ENCODE measurements around the gene NPY4R2.
"Not testable (repeated sequence)": the region's sequence is repeated elsewhere in the genome, so short reads cannot be mapped to it uniquely, and the experiment has no call there.

Gene NPY4R2

GRCh38 chr10:47918475-47918874, at the start of gene NPY4R2:
Gene NPY4R2 (plus strand): TSS chr10:47918662. CDS start chr10:47921988, 3,326 bp downstream.
- not testable (repeated sequence) for DNase-seq (ENCODE audit: low read depth)

GRCh38 chr10:47870887-47871286, 47.6 kb upstream of the NPY4R2 start:
- not testable (repeated sequence) for DNase-seq (ENCODE audit: low read depth)

GRCh38 chr10:47871485-47872180, 46.8 kb upstream of the NPY4R2 start:
- DNase-seq (ENCODE audit: low read depth) = not testable (repeated sequence)

- not testable (repeated sequence) for DNase-seq (ENCODE audit: low read depth)
Measured at GRCh38 chr10:47872236-47872635, 46.2 kb upstream of the NPY4R2 start.

GRCh38 chr10:47884239-47884638, 34.2 kb upstream of the NPY4R2 start:
- DNase-seq (ENCODE audit: low read depth) = not testable (repeated sequence)

GRCh38 chr10:47884934-47885333, 33.5 kb upstream of the NPY4R2 start:
- DNase-seq (ENCODE audit: low read depth) = not testable (repeated sequence)

GRCh38 chr10:47886356-47886755, 32.1 kb upstream of the NPY4R2 start:
- DNase-seq (ENCODE audit: low read depth) = not testable (repeated sequence)

- DNase-seq (ENCODE audit: low read depth) = not testable (repeated sequence)
Measured at GRCh38 chr10:47886827-47887226, 31.6 kb upstream of the NPY4R2 start.

GRCh38 chr10:47890737-47891136, 27.7 kb upstream of the NPY4R2 start:
- DNase-seq (ENCODE audit: low read depth) = not testable (repeated sequence)

- DNase-seq (ENCODE audit: low read depth) = not testable (repeated sequence)
Measured at GRCh38 chr10:47892494-47893261, 25.8 kb upstream of the NPY4R2 start.

- not testable (repeated sequence) for DNase-seq (ENCODE audit: low read depth)
Measured at GRCh38 chr10:47894571-47894970, 23.9 kb upstream of the NPY4R2 start.

- not testable (repeated sequence) for DNase-seq (ENCODE audit: low read depth)
Measured at GRCh38 chr10:47897813-47898212, 20.6 kb upstream of the NPY4R2 start.

- not testable (repeated sequence) for DNase-seq (ENCODE audit: low read depth)
Measured at GRCh38 chr10:47909333-47909732, 9.1 kb upstream of the NPY4R2 start.

GRCh38 chr10:47910486-47910885, 8.0 kb upstream of the NPY4R2 start:
- DNase-seq (ENCODE audit: low read depth) = not testable (repeated sequence)

GRCh38 chr10:47914052-47914451, 4.4 kb upstream of the NPY4R2 start:
- not testable (repeated sequence) for DNase-seq (ENCODE audit: low read depth)

- DNase-seq (ENCODE audit: low read depth) = not testable (repeated sequence)
Measured at GRCh38 chr10:47915849-47916548, 2.5 kb upstream of the NPY4R2 start.

- not testable (repeated sequence) for DNase-seq (ENCODE audit: low read depth)
Measured at GRCh38 chr10:47920610-47921009, 2.1 kb downstream of the NPY4R2 start.

- not testable (repeated sequence) for DNase-seq (ENCODE audit: low read depth)
Measured at GRCh38 chr10:47922503-47922902, 4.0 kb downstream of the NPY4R2 start.

- DNase-seq (ENCODE audit: low read depth) = not testable (repeated sequence)
Measured at GRCh38 chr10:47924628-47925027, 6.2 kb downstream of the NPY4R2 start.

GRCh38 chr10:47927147-47927916, 8.9 kb downstream of the NPY4R2 start:
- DNase-seq (ENCODE audit: low read depth) = not testable (repeated sequence)

- DNase-seq (ENCODE audit: low read depth) = not testable (repeated sequence)
Measured at GRCh38 chr10:47928225-47928624, 9.8 kb downstream of the NPY4R2 start.

- not testable (repeated sequence) for DNase-seq (ENCODE audit: low read depth)
Measured at GRCh38 chr10:47932824-47933223, 14.4 kb downstream of the NPY4R2 start.

Data from activated T-cell treated with anti-CD3 and anti-CD28 coated beads for 48 hours (primary cell).